Measurements from ENCODE around the gene PRR23C.
A peak's percentile ranks its signal among the peaks of the same experiment; 100 is the strongest.
"Not testable (repeated sequence)": the region's sequence is repeated elsewhere in the genome, so short reads cannot be mapped to it uniquely, and the experiment has no call there.

Gene PRR23C

GRCh38 chr3:139032326-139033002 lies 12.2 kb downstream of the PRR23C start:
- Histone ChIP-seq H3K9me3 (ENCODE audit: control insufficient read depth in 1 of 2, low read length in 2 of 2) (peaks cover 0 to 13% of the 10 kb centered on the region in 2 donors), H3K4me1 (ENCODE audit: control insufficient read depth in 1 of 2, insufficient read depth in 2 of 2, low read length in 2 of 2) (no peaks in the 10 kb centered on the region), H3K27ac (ENCODE audit: low read length) (no peak overlapping the region), H3K36me3 (ENCODE audit: control insufficient read depth in 1 of 2, insufficient read depth in 2 of 2, low read length in 2 of 2) (no peaks in the 10 kb centered on the region), H3K4me3 (ENCODE audit: low read depth in 1 of 2, low read length in 2 of 2) (no peak overlapping the region), H3K27me3 (ENCODE audit: low read depth, low read length) (no peaks in the 10 kb centered on the region)

GRCh38 chr3:139030576-139030975 lies 14.1 kb downstream of the PRR23C start:
- not testable (repeated sequence) for H3K36me3 ChIP-seq (ENCODE audit: control insufficient read depth in 1 of 2, insufficient read depth in 2 of 2, low read length in 2 of 2); H3K27ac ChIP-seq (ENCODE audit: low read length); H3K27me3 ChIP-seq (ENCODE audit: low read depth, low read length); H3K4me3 ChIP-seq (ENCODE audit: low read depth in 1 of 2, low read length in 2 of 2); H3K4me1 ChIP-seq (ENCODE audit: control insufficient read depth in 1 of 2, insufficient read depth in 2 of 2, low read length in 2 of 2)
- peaks cover 0 to 13% of the 10 kb centered on the region in 2 donors for H3K9me3 ChIP-seq (ENCODE audit: control insufficient read depth in 1 of 2, low read length in 2 of 2)

GRCh38 chr3:139024968-139025367 lies 19.7 kb downstream of the PRR23C start:
- H3K9me3 ChIP-seq (ENCODE audit: control insufficient read depth in 1 of 2, low read length in 2 of 2) = peaks cover 0 to 12% of the 10 kb centered on the region in 2 donors
- H3K27ac ChIP-seq (ENCODE audit: low read length) = no peak overlapping the region
- H3K4me3 ChIP-seq (ENCODE audit: low read depth in 1 of 2, low read length in 2 of 2) = no peak overlapping the region
- H3K27me3 ChIP-seq (ENCODE audit: low read depth, low read length) = no peaks in the 10 kb centered on the region
- H3K4me1 ChIP-seq (ENCODE audit: control insufficient read depth in 1 of 2, insufficient read depth in 2 of 2, low read length in 2 of 2) = no peaks in the 10 kb centered on the region
- H3K36me3 ChIP-seq (ENCODE audit: control insufficient read depth in 1 of 2, insufficient read depth in 2 of 2, low read length in 2 of 2) = no peaks in the 10 kb centered on the region

- Histone ChIP-seq H3K4me3 (ENCODE audit: low read depth in 1 of 2, low read length in 2 of 2) (peak within 1 kb of the TSS in 1 of 2 donors; percentile 24), H3K9me3 (ENCODE audit: control insufficient read depth in 1 of 2, low read length in 2 of 2) (peaks cover 0 to 16% of the 10 kb centered on the region in 2 donors), H3K27me3 (ENCODE audit: low read depth, low read length) (no peaks in the 10 kb centered on the region), H3K4me1 (ENCODE audit: control insufficient read depth in 1 of 2, insufficient read depth in 2 of 2, low read length in 2 of 2) (no peaks in the 10 kb centered on the region), H3K36me3 (ENCODE audit: control insufficient read depth in 1 of 2, insufficient read depth in 2 of 2, low read length in 2 of 2) (no peaks in the 10 kb centered on the region), H3K27ac (ENCODE audit: low read length) (no peak within 1 kb of the TSS)
These were observed 23.8 kb downstream of the PRR23C start, which contains the start of gene PRR23B for GRCh38 chr3:139020868-139021234. Gene PRR23B (minus strand): TSS chr3:139020926. CDS start chr3:139020661, 265 bp downstream.

GRCh38 chr3:139020036-139020867 lies 24.4 kb downstream of the PRR23C start:
- Histone ChIP-seq H3K27ac (ENCODE audit: low read length) (no peak overlapping the region), H3K36me3 (ENCODE audit: control insufficient read depth in 1 of 2, insufficient read depth in 2 of 2, low read length in 2 of 2) (no peaks in the 10 kb centered on the region), H3K27me3 (ENCODE audit: low read depth, low read length) (no peaks in the 10 kb centered on the region), H3K4me1 (ENCODE audit: control insufficient read depth in 1 of 2, insufficient read depth in 2 of 2, low read length in 2 of 2) (no peaks in the 10 kb centered on the region), H3K4me3 (ENCODE audit: low read depth in 1 of 2, low read length in 2 of 2) (peak overlapping the region in 1 of 2 donors; percentile 24), H3K9me3 (ENCODE audit: control insufficient read depth in 1 of 2, low read length in 2 of 2) (peaks cover 0 to 16% of the 10 kb centered on the region in 2 donors)

GRCh38 chr3:139016430-139017048 lies 28.2 kb downstream of the PRR23C start:
- Histone ChIP-seq H3K9me3 (ENCODE audit: control insufficient read depth in 1 of 2, low read length in 2 of 2) (peaks cover 0 to 18% of the 10 kb centered on the region in 2 donors), H3K4me1 (ENCODE audit: control insufficient read depth in 1 of 2, insufficient read depth in 2 of 2, low read length in 2 of 2) (no peaks in the 10 kb centered on the region), H3K4me3 (ENCODE audit: low read depth in 1 of 2, low read length in 2 of 2) (no peak overlapping the region), H3K27ac (ENCODE audit: low read length) (no peak overlapping the region), H3K36me3 (ENCODE audit: control insufficient read depth in 1 of 2, insufficient read depth in 2 of 2, low read length in 2 of 2) (no peaks in the 10 kb centered on the region), H3K27me3 (ENCODE audit: low read depth, low read length) (no peaks in the 10 kb centered on the region)

- Histone ChIP-seq H3K27me3 (ENCODE audit: low read depth, low read length) (no peaks in the 10 kb centered on the region), H3K4me3 (ENCODE audit: low read depth in 1 of 2, low read length in 2 of 2) (peak within 1 kb of the TSS in 1 of 2 donors; percentile 28), H3K36me3 (ENCODE audit: control insufficient read depth in 1 of 2, insufficient read depth in 2 of 2, low read length in 2 of 2) (no peaks in the 10 kb centered on the region), H3K27ac (ENCODE audit: low read length) (no peak within 1 kb of the TSS), H3K4me1 (ENCODE audit: control insufficient read depth in 1 of 2, insufficient read depth in 2 of 2, low read length in 2 of 2) (no peaks in the 10 kb centered on the region), H3K9me3 (ENCODE audit: control insufficient read depth in 1 of 2, low read length in 2 of 2) (peaks cover 0 to 24% of the 10 kb centered on the region in 2 donors)
These were observed 38.5 kb downstream of the PRR23C start, which contains the start of gene PRR23A for GRCh38 chr3:139006051-139006716. Gene PRR23A (minus strand): TSS chr3:139006268. CDS start chr3:139006268, 0 bp downstream.

GRCh38 chr3:139005356-139005993 lies 39.2 kb downstream of the PRR23C start:
- Histone ChIP-seq H3K4me1 (ENCODE audit: control insufficient read depth in 1 of 2, insufficient read depth in 2 of 2, low read length in 2 of 2) (no peaks in the 10 kb centered on the region), H3K4me3 (ENCODE audit: low read depth in 1 of 2, low read length in 2 of 2) (no peak overlapping the region), H3K9me3 (ENCODE audit: control insufficient read depth in 1 of 2, low read length in 2 of 2) (peaks cover 0 to 24% of the 10 kb centered on the region in 2 donors), H3K27me3 (ENCODE audit: low read depth, low read length) (no peaks in the 10 kb centered on the region), H3K27ac (ENCODE audit: low read length) (no peak overlapping the region), H3K36me3 (ENCODE audit: control insufficient read depth in 1 of 2, insufficient read depth in 2 of 2, low read length in 2 of 2) (no peaks in the 10 kb centered on the region)

GRCh38 chr3:138995706-138996105 lies 49.0 kb downstream of the PRR23C start:
- Histone ChIP-seq H3K27ac (ENCODE audit: low read length) (no peak overlapping the region), H3K4me1 (ENCODE audit: control insufficient read depth in 1 of 2, insufficient read depth in 2 of 2, low read length in 2 of 2) (no peaks in the 10 kb centered on the region), H3K9me3 (ENCODE audit: control insufficient read depth in 1 of 2, low read length in 2 of 2) (peaks cover 0 to 3% of the 10 kb centered on the region in 2 donors)

More at GRCh38 chr3:138995706-138996105, 49.0 kb downstream of the PRR23C start:
- Histone ChIP-seq H3K4me3 (ENCODE audit: low read depth in 1 of 2, low read length in 2 of 2) (no peak overlapping the region), H3K36me3 (ENCODE audit: control insufficient read depth in 1 of 2, insufficient read depth in 2 of 2, low read length in 2 of 2) (no peaks in the 10 kb centered on the region), H3K27me3 (ENCODE audit: low read depth, low read length) (no peaks in the 10 kb centered on the region)
